ENCODE results near the gene DOK4.

- TF ChIP-seq CTCF (conservative IDR thresholded peaks at IDR 0.05; ENCODE audit: low read depth in 2 of 2) (no peak), EZH2 (IDR thresholded peaks at IDR 0.05; ENCODE audit: low read depth, unreplicated experiment) (no peak), STAT1 (IDR thresholded peaks at IDR 0.05; ENCODE audit: unreplicated experiment) (no peak), REST (IDR thresholded peaks at IDR 0.05; ENCODE audit: unreplicated experiment) (no peak), EZH2phosphoT487 (IDR thresholded peaks at IDR 0.05; ENCODE audit: unreplicated experiment) (no peak), POLR2AphosphoS5 (IDR thresholded peaks at IDR 0.05; ENCODE audit: low read depth) (no peak), ETS1 (IDR thresholded peaks at IDR 0.05) (no peak), JUNB (IDR thresholded peaks at IDR 0.05; ENCODE audit: unreplicated experiment) (no peak), NANOG (IDR thresholded peaks at IDR 0.05; ENCODE audit: borderline replicate concordance) (no peak), CREB1 (CRISPR knock-in tag; IDR thresholded peaks at IDR 0.05; ENCODE audit: low read depth) (no peak), ZNF331 (CRISPR knock-in tag; IDR thresholded peaks at IDR 0.05; ENCODE audit: low read depth) (no peak), ZNF114 (CRISPR knock-in tag; IDR thresholded peaks at IDR 0.05) (no peak)
These were observed 16.3 kb downstream of the DOK4 start for GRCh38 chr16:57469917-57470470.
